GM18508 (cell line): ENCODE results near the gene HMGN4.
"Not testable (repeated sequence)": the region's sequence is repeated elsewhere in the genome, so short reads cannot be mapped to it uniquely, and the experiment has no call there.

Experiments
- ATAC-seq: cut with Tn5 transposase; IDR thresholded peaks from one replicate; pipeline ENCODE4 v1.9.1; 2021; ENCODE audit warnings: moderate number of reproducible peaks; ENCODE audit not compliant: insufficient read depth, unreplicated experiment

Gene HMGN4

GRCh38 chr6:26537846-26538571 is at the start of gene HMGN4:
HMGN4 (plus strand) TSS chr6:26538366; CDS start chr6:26545207, 6,841 bp downstream.
- ATAC-seq, result peak; percentile 25

- no peak for ATAC-seq
Measured at GRCh38 chr6:26489996-26490964, 47.9 kb upstream of the HMGN4 start.

- no peak for ATAC-seq
Measured at GRCh38 chr6:26491604-26492003, 46.6 kb upstream of the HMGN4 start.

GRCh38 chr6:26493258-26493657 is 44.9 kb upstream of the HMGN4 start:
- no peak for ATAC-seq

GRCh38 chr6:26494117-26494516 is 44.0 kb upstream of the HMGN4 start:
- no peak for ATAC-seq

GRCh38 chr6:26495281-26495680 is 42.9 kb upstream of the HMGN4 start:
- no peak for ATAC-seq

GRCh38 chr6:26497610-26498009 is 40.6 kb upstream of the HMGN4 start:
- no peak for ATAC-seq

- no peak for ATAC-seq
Measured at GRCh38 chr6:26500102-26500501, 38.1 kb upstream of the HMGN4 start, which contains the start of gene BTN1A1. BTN1A1 (plus strand) TSS chr6:26500303; CDS start chr6:26501287, 984 bp downstream.

- no peak for ATAC-seq
Measured at GRCh38 chr6:26501482-26501986, 36.6 kb upstream of the HMGN4 start.

GRCh38 chr6:26502165-26502564 is 36.0 kb upstream of the HMGN4 start:
- ATAC-seq, result no peak

GRCh38 chr6:26502626-26503025 is 35.5 kb upstream of the HMGN4 start:
- ATAC-seq, result no peak

GRCh38 chr6:26507658-26508057 is 30.5 kb upstream of the HMGN4 start:
- no peak for ATAC-seq

- ATAC-seq, result not testable (repeated sequence)
Measured at GRCh38 chr6:26511033-26511432, 27.1 kb upstream of the HMGN4 start.

- ATAC-seq, result no peak
Measured at GRCh38 chr6:26514984-26515383, 23.2 kb upstream of the HMGN4 start.

GRCh38 chr6:26516481-26517427 is 21.4 kb upstream of the HMGN4 start:
- no peak for ATAC-seq

GRCh38 chr6:26519359-26519758 is 18.8 kb upstream of the HMGN4 start:
- no peak for ATAC-seq

GRCh38 chr6:26520237-26520849 is 17.8 kb upstream of the HMGN4 start:
- peak; percentile 15 for ATAC-seq

- peak; percentile 46 for ATAC-seq
Measured at GRCh38 chr6:26520850-26521599, 17.1 kb upstream of the HMGN4 start.
